ENCODE results near the gene ATP5F1B.

The ATP5F1B gene

GRCh38 chr12:56677680-56678079, 31.9 kb upstream of the ATP5F1B start:
- no peak for DNase-seq (ENCODE audit: low read depth in 1 of 2, low spot score in 1 of 2)
- Histone ChIP-seq H3K27me3 (ENCODE audit: insufficient read depth, poor library complexity, severe bottlenecking) (no peaks in the 10 kb centered on the region), H3K27ac (replicated peaks) (peak overlapping the region; percentile 54), H3K4me3 (replicated peaks; ENCODE audit: insufficient read depth, low read length) (no peak overlapping the region)
- TF ChIP-seq SPI1 (IDR thresholded peaks at IDR 0.05; ENCODE audit: borderline replicate concordance, low read depth), result no peak
- no peak for TF ChIP-seq GABPA (IDR thresholded peaks at IDR 0.05; ENCODE audit: low read depth)
- no peak for TF ChIP-seq REST (IDR thresholded peaks at IDR 0.05; ENCODE audit: insufficient replicate concordance, low read depth)
- TF ChIP-seq CTCF (IDR thresholded peaks at IDR 0.05; ENCODE audit: insufficient read depth, low read length), result no peak
- no peak for TF ChIP-seq POLR2AphosphoS5 (IDR thresholded peaks at IDR 0.05; ENCODE audit: low read depth)

GRCh38 chr12:56676851-56677580, 31.2 kb upstream of the ATP5F1B start:
- TF ChIP-seq SPI1 (IDR thresholded peaks at IDR 0.05; ENCODE audit: borderline replicate concordance, low read depth), result no peak
- TF ChIP-seq POLR2AphosphoS5 (IDR thresholded peaks at IDR 0.05; ENCODE audit: low read depth), result no peak
- no peak for TF ChIP-seq GABPA (IDR thresholded peaks at IDR 0.05; ENCODE audit: low read depth)
- no peak for TF ChIP-seq CTCF (IDR thresholded peaks at IDR 0.05; ENCODE audit: insufficient read depth, low read length)
- no peak for TF ChIP-seq REST (IDR thresholded peaks at IDR 0.05; ENCODE audit: insufficient replicate concordance, low read depth)
- Histone ChIP-seq H3K4me3 (replicated peaks; ENCODE audit: insufficient read depth, low read length) (no peak overlapping the region), H3K27me3 (ENCODE audit: insufficient read depth, poor library complexity, severe bottlenecking) (no peaks in the 10 kb centered on the region), H3K27ac (replicated peaks) (peak overlapping the region; percentile 54)
- no peak for DNase-seq (ENCODE audit: low read depth in 1 of 2, low spot score in 1 of 2)

- TF ChIP-seq SPI1 (IDR thresholded peaks at IDR 0.05; ENCODE audit: borderline replicate concordance, low read depth) (no peak), POLR2AphosphoS5 (IDR thresholded peaks at IDR 0.05; ENCODE audit: low read depth) (no peak), GABPA (IDR thresholded peaks at IDR 0.05; ENCODE audit: low read depth) (no peak), REST (IDR thresholded peaks at IDR 0.05; ENCODE audit: insufficient replicate concordance, low read depth) (no peak), CTCF (IDR thresholded peaks at IDR 0.05; ENCODE audit: insufficient read depth, low read length) (no peak)
- no peak for DNase-seq (ENCODE audit: low read depth in 1 of 2, low spot score in 1 of 2)
- Histone ChIP-seq H3K27me3 (ENCODE audit: insufficient read depth, poor library complexity, severe bottlenecking) (no peaks in the 10 kb centered on the region), H3K27ac (replicated peaks) (no peak overlapping the region), H3K4me3 (replicated peaks; ENCODE audit: insufficient read depth, low read length) (no peak overlapping the region)
Measured at GRCh38 chr12:56671608-56672007, 25.8 kb upstream of the ATP5F1B start.

All from HL-60 (cell line).